ENCODE data around the gene GRIK1.
"Not testable (repeated sequence)": the region's sequence is repeated elsewhere in the genome, so short reads cannot be mapped to it uniquely, and the experiment has no call there.

Gene GRIK1

GRCh38 chr21:29939924-29940275 lies at the start of gene GRIK1:
Gene GRIK1, minus strand, starts transcription at chr21:29939996.
- no peak for DNase-seq (ENCODE audit: low read depth)

GRCh38 chr21:29987762-29988161 lies 48.0 kb upstream of the GRIK1 start:
- no peak for DNase-seq (ENCODE audit: low read depth)

- DNase-seq (ENCODE audit: low read depth): no peak
Measured at GRCh38 chr21:29985866-29986265, 46.1 kb upstream of the GRIK1 start.

GRCh38 chr21:29979043-29979442 lies 39.2 kb upstream of the GRIK1 start:
- no peak for DNase-seq (ENCODE audit: low read depth)

GRCh38 chr21:29975776-29976175 lies 36.0 kb upstream of the GRIK1 start:
- DNase-seq (ENCODE audit: low read depth): no peak

- DNase-seq (ENCODE audit: low read depth): no peak
Measured at GRCh38 chr21:29973258-29973657, 33.5 kb upstream of the GRIK1 start.

- no peak for DNase-seq (ENCODE audit: low read depth)
Measured at GRCh38 chr21:29961291-29962027, 21.7 kb upstream of the GRIK1 start.

GRCh38 chr21:29958551-29958950 lies 18.8 kb upstream of the GRIK1 start:
- no peak for DNase-seq (ENCODE audit: low read depth)

- DNase-seq (ENCODE audit: low read depth): not testable (repeated sequence)
Measured at GRCh38 chr21:29958035-29958434, 18.2 kb upstream of the GRIK1 start.

GRCh38 chr21:29953690-29954089 lies 13.9 kb upstream of the GRIK1 start:
- no peak for DNase-seq (ENCODE audit: low read depth)

- no peak for DNase-seq (ENCODE audit: low read depth)
Measured at GRCh38 chr21:29953072-29953471, 13.3 kb upstream of the GRIK1 start.

- DNase-seq (ENCODE audit: low read depth): no peak
Measured at GRCh38 chr21:29951911-29952310, 12.1 kb upstream of the GRIK1 start.

GRCh38 chr21:29949991-29950390 lies 10.2 kb upstream of the GRIK1 start:
- no peak for DNase-seq (ENCODE audit: low read depth)

GRCh38 chr21:29947119-29947518 lies 7.3 kb upstream of the GRIK1 start:
- DNase-seq (ENCODE audit: low read depth): no peak

- DNase-seq (ENCODE audit: low read depth): no peak
Measured at GRCh38 chr21:29943885-29944284, 4.1 kb upstream of the GRIK1 start.

GRCh38 chr21:29942034-29942433 lies 2.2 kb upstream of the GRIK1 start:
- no peak for DNase-seq (ENCODE audit: low read depth)

GRCh38 chr21:29940991-29941390 lies 1.2 kb upstream of the GRIK1 start:
- no peak for DNase-seq (ENCODE audit: low read depth)

GRCh38 chr21:29940361-29940760 lies 565 bp upstream of the GRIK1 start:
- no peak for DNase-seq (ENCODE audit: low read depth)

- no peak for DNase-seq (ENCODE audit: low read depth)
Measured at GRCh38 chr21:29939104-29939923, 482 bp downstream of the GRIK1 start.

GRCh38 chr21:29938776-29939103 lies 1.1 kb downstream of the GRIK1 start:
- no peak for DNase-seq (ENCODE audit: low read depth)

- no peak for DNase-seq (ENCODE audit: low read depth)
Measured at GRCh38 chr21:29933088-29933487, 6.7 kb downstream of the GRIK1 start.

- DNase-seq (ENCODE audit: low read depth): no peak
Measured at GRCh38 chr21:29928537-29928936, 11.3 kb downstream of the GRIK1 start.

GRCh38 chr21:29920938-29921337 lies 18.9 kb downstream of the GRIK1 start:
- DNase-seq (ENCODE audit: low read depth): no peak

- no peak for DNase-seq (ENCODE audit: low read depth)
Measured at GRCh38 chr21:29914326-29914725, 25.5 kb downstream of the GRIK1 start.
